ENCODE results near the gene USP1.
A peak's percentile ranks its signal among the peaks of the same experiment; 100 is the strongest.

USP1 gene

DNA sequence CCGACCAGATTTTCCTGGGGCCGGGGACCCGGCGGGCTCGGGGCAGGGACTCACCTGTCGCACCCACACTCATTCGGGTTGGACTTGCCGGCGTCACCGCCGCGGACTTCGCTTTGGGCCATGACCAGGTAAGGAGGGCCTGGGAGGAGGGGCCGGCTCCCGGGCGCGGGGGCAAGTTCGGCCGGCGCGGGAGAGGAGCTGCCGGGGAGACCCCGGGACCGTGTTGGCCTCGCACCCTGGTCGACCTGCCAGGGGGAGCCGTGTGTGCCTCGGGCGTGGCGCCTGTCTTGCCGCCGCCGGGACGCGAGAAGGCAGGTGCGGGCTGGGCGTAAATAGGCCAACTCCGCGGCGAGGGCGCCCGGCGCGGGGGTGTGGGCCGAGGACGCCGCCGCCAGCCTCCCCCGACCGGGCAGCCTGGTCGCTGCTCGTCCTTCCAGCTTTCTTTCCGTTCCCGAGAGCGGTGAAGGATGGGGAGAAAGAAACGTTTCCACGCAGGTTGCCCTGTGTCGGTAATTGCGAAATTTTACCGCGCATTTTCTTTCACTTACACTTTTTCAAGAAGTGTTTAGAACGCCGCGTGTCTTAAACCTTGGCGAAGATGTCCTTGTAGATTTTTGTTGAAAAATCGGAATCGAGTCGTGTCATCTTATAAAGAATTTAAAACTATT lies 558 bp downstream of the USP1 start:
- Mint-ChIP-seq H3K4me3 (peak overlapping the region; percentile 92), H3K9me3 (peaks cover 4% of the 10 kb centered on the region), H3K36me3 (ENCODE audit: low read depth) (peaks cover 49% of the 10 kb centered on the region), H3K4me1 (ENCODE audit: low read depth) (peaks cover 43% of the 10 kb centered on the region), H3K27ac (peak overlapping the region; percentile 97), H3K27me3 (no peaks in the 10 kb centered on the region)

DNA sequence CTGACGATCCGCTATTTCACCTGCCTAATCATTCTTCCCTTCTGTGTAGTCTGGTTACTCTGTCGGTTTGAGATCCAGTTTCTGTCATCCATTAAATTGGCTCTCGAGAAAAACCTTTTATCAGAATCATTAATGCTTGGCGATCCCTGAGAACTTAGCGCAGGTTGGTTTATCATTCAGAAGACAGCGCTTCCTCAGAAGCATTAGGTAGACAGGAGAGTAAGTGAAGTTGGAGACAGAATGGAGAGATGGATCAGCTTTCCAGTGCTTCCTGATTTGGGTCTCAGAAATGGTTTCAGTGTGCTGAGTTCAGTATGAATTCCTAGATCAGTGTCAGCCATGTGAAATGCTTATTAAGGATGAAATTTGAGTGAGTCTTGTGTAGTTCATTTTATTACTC lies 1.3 kb downstream of the USP1 start:
- Mint-ChIP-seq H3K4me1 (ENCODE audit: low read depth) (peaks cover 43% of the 10 kb centered on the region), H3K36me3 (ENCODE audit: low read depth) (peaks cover 49% of the 10 kb centered on the region), H3K27ac (peak overlapping the region; percentile 87), H3K9me3 (peaks cover 4% of the 10 kb centered on the region), H3K4me3 (peak overlapping the region; percentile 92), H3K27me3 (no peaks in the 10 kb centered on the region)

DNA sequence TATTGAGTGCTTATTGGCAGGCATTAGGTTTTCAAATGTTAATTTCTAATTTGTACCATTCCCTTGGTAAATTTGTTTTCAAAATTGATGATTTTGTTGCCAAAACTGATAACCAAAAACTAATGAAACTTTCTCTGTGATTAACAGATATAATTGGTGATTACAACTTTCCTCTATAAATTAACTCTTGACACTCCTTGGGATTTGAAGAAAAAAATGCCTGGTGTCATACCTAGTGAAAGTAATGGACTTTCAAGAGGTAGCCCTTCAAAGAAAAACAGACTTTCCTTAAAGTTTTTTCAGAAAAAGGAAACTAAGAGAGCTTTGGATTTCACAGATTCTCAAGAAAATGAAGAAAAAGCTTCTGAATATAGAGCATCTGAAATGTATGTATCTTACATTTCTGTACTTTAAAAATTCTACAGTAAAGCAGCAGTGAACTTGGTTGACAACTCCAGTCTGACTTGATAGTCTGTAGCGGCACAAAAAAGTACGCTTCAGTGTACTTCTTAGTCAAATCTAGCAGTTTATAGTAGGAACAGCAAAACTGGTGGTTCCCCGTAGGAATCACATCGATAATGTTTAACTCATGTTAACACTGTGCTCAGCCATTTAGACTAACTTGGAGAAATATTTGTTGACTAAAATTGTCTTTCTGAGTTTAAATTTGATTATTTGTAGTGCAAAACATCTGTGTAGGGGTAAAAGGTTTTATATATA lies 3.0 kb downstream of the USP1 start:
- H3K27ac Mint-ChIP-seq: no peak overlapping the region
- peaks cover 42% of the 10 kb centered on the region for H3K4me1 Mint-ChIP-seq (ENCODE audit: low read depth)
- H3K36me3 Mint-ChIP-seq (ENCODE audit: low read depth): peaks cover 58% of the 10 kb centered on the region

DNA sequence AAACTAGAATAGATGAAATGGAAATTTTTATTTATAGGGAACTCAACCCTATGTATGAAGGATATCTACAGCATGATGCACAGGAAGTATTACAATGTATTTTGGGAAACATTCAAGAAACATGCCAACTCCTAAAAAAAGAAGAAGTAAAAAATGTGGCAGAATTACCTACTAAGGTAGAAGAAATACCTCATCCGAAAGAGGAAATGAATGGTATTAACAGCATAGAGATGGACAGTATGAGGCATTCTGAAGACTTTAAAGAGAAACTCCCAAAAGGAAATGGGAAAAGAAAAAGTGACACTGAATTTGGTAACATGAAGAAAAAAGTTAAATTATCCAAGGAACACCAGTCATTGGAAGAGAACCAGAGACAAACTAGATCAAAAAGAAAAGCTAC lies 7.9 kb downstream of the USP1 start:
- H3K9me3 Mint-ChIP-seq: no peaks in the 10 kb centered on the region
- H3K27ac Mint-ChIP-seq: no peak overlapping the region
- H3K4me1 Mint-ChIP-seq (ENCODE audit: low read depth): peaks cover 43% of the 10 kb centered on the region

More for the DNA sequence above, 3.0 kb downstream of the USP1 start:
- Mint-ChIP-seq H3K27me3 (no peaks in the 10 kb centered on the region), H3K9me3 (peaks cover 4% of the 10 kb centered on the region), H3K4me3 (peak overlapping the region; percentile 92)

DNA sequence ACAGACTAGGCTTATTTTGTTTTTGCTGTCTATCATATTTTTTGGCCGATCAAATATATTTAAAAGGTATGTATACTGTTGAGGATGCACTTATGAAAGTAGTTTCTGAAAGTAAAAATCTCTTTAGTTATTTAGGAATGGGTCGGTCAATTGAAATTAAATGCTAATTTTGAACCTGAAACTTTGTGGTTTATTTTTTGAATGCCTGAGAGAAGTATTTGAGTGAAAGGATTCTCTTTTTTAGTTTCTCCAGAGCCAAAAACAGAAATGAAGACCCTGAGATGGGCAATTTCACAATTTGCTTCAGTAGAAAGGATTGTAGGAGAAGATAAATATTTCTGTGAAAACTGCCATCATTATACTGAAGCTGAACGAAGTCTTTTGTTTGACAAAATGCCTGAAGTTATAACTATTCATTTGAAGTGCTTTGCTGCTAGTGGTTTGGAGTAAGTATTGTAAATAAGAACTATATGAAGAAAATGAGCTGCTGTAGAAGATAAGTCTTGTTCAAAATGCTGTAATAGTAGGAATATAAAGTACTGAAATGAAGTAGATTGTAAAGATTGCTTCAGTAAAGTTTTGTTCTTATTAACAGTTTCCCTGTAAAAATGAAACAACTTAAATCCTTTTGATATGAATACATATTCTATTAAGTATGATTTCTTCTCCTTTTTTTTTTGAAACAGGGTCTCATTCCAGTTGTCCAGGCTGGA lies 11.5 kb downstream of the USP1 start:
- no peak overlapping the region for H3K27ac Mint-ChIP-seq
- H3K36me3 Mint-ChIP-seq (ENCODE audit: low read depth): peaks cover 84% of the 10 kb centered on the region
- no peaks in the 10 kb centered on the region for H3K27me3 Mint-ChIP-seq
- H3K4me3 Mint-ChIP-seq: no peak overlapping the region
- H3K4me1 Mint-ChIP-seq (ENCODE audit: low read depth): peaks cover 33% of the 10 kb centered on the region
- H3K9me3 Mint-ChIP-seq: no peaks in the 10 kb centered on the region

More for the DNA sequence above, 7.9 kb downstream of the USP1 start:
- H3K4me3 Mint-ChIP-seq: no peak overlapping the region
- H3K36me3 Mint-ChIP-seq (ENCODE audit: low read depth): peaks cover 76% of the 10 kb centered on the region
- no peaks in the 10 kb centered on the region for H3K27me3 Mint-ChIP-seq

DNA sequence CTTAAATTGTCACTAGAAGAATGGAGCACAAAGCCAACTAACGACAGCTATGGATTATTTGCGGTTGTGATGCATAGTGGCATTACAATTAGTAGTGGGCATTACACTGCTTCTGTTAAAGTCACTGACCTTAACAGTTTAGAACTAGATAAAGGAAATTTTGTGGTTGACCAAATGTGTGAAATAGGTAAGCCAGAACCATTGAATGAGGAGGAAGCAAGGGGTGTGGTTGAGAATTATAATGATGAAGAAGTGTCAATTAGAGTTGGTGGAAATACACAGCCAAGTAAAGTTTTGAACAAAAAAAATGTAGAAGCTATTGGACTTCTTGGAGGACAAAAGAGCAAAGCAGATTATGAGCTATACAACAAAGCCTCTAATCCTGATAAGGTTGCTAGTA lies 13.5 kb downstream of the USP1 start:
- H3K4me1 Mint-ChIP-seq (ENCODE audit: low read depth): peaks cover 29% of the 10 kb centered on the region
- H3K4me3 Mint-ChIP-seq: no peak overlapping the region
- H3K9me3 Mint-ChIP-seq: no peaks in the 10 kb centered on the region
- H3K36me3 Mint-ChIP-seq (ENCODE audit: low read depth): peaks cover 86% of the 10 kb centered on the region
- H3K27ac Mint-ChIP-seq: peak overlapping the region; percentile 6
- no peaks in the 10 kb centered on the region for H3K27me3 Mint-ChIP-seq

DNA sequence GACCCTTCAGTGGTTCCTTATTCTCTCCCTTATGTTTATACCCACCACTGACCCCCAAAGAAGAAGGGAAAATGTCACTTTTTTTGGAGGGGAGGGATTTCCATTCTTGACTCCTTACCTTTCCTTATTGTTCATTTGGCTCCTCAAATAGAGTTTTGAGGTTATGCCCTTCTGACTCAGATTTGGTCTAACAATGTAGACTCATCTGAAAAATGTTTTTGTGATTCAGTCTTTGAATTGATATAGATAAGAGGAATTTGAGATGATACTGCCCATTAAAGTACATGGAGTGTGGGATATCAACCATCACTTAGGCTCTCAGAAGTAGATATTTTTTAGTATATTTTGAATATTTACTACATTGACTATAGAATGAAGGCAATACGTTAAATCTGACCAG lies 16.1 kb downstream of the USP1 start:
- no peak overlapping the region for H3K27ac Mint-ChIP-seq

DNA sequence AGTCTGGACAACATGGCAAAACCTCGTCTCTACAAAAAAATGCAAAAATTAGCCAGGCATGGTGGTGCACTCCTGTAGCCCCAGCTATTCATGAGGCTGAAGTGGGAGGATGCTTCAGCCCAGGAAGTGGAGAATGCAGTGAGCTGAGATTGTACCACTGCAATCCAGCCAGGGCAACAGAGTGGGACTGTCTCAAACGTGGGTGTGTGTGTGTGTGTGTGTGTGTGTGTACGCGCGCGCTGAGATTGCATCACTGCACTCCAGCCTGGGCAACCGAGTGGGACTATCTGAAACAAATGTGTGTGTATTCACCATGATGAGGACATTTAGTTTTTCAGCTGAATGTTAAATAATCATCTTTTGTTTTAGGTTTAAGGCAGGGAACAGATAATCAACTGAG lies 21.1 kb downstream of the USP1 start:
- H3K27me3 Mint-ChIP-seq: no peaks in the 10 kb centered on the region
- H3K36me3 Mint-ChIP-seq (ENCODE audit: low read depth): peaks cover 18% of the 10 kb centered on the region
- no peaks in the 10 kb centered on the region for H3K4me1 Mint-ChIP-seq (ENCODE audit: low read depth)
- H3K27ac Mint-ChIP-seq: no peak overlapping the region
- H3K4me3 Mint-ChIP-seq: no peak overlapping the region
- no peaks in the 10 kb centered on the region for H3K9me3 Mint-ChIP-seq

More for the DNA sequence above, 16.1 kb downstream of the USP1 start:
- H3K4me3 Mint-ChIP-seq: no peak overlapping the region
- H3K4me1 Mint-ChIP-seq (ENCODE audit: low read depth): peaks cover 22% of the 10 kb centered on the region
- H3K9me3 Mint-ChIP-seq: no peaks in the 10 kb centered on the region
- peaks cover 64% of the 10 kb centered on the region for H3K36me3 Mint-ChIP-seq (ENCODE audit: low read depth)
- no peaks in the 10 kb centered on the region for H3K27me3 Mint-ChIP-seq

DNA sequence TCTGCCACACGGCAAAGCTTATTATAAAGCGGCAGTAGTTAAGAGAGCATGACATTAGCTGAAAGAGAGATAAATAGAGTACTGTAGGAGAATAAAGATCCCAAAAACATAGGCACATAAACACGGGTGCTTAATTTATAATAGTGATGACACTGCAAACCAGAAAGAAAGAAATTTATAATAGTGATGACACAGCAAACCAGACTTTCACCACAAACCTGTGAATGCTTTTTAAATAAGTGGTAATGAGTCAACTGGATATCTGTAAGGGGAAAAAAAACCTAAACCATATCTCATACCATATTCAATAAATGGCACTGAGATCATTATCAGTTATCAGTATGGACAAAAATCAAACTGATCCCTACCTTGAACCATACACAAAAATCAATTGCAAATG lies 25.5 kb downstream of the USP1 start:
- H3K4me3 Mint-ChIP-seq: no peak overlapping the region
- no peaks in the 10 kb centered on the region for H3K4me1 Mint-ChIP-seq (ENCODE audit: low read depth)
- H3K9me3 Mint-ChIP-seq: no peaks in the 10 kb centered on the region
- peaks cover 12% of the 10 kb centered on the region for H3K36me3 Mint-ChIP-seq (ENCODE audit: low read depth)
- no peak overlapping the region for H3K27ac Mint-ChIP-seq
- H3K27me3 Mint-ChIP-seq: no peaks in the 10 kb centered on the region

DNA sequence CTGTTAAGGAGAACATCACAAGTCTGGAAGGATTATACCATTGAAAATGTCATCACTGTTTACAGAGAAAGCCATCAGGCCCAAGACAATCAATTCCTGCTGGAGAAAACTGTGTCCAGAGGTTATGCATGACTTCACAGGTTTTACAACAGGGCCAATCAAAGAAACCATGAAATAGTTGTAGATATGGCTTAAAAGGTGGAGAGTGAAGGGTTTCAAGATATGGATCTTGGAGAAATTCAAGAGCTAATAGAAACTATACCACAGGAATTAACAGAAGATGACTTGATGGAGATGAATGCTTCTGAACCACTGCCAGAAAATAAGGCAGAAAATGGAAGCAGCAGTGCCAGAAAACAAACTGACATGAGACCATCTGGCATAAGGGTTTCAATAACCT lies 30.2 kb downstream of the USP1 start:
- no peaks in the 10 kb centered on the region for H3K4me1 Mint-ChIP-seq (ENCODE audit: low read depth)
- no peak overlapping the region for H3K27ac Mint-ChIP-seq
- peaks cover 44% of the 10 kb centered on the region for H3K36me3 Mint-ChIP-seq (ENCODE audit: low read depth)
- H3K4me3 Mint-ChIP-seq: no peak overlapping the region
- peaks cover 3% of the 10 kb centered on the region for H3K9me3 Mint-ChIP-seq
- no peaks in the 10 kb centered on the region for H3K27me3 Mint-ChIP-seq

DNA sequence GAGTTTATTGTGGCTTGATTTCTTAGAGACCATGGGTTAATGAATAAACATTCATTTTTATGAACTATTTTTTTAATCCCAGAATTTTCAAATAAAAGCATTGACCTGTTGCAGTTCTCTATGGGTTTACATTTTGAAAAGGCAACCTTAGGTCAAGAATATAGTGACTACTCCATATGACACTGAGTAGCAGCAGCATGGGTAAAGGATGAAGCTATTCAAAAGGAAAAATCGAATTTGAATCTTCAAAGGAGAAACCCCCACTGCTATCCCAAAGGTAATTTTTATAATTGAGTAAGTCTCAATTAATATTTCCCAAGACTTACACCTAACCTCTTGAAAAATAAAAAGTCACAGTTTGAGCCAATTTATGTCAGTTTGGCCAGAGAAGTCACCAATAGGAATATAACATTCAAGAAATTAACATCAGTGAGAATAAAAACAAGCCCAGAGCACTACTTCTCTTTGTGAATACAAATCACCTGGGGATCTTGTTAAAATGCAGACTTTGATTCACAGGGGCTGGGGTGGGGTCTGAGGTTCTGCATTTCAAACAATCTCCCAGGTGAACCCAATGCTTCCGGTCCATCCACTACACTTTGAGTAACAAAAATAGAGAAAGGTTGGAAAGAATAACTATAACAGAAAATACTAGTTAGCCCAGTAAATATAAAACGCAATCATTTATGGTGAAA lies 39.8 kb downstream of the USP1 start:
- Mint-ChIP-seq H3K4me1 (ENCODE audit: low read depth) (no peaks in the 10 kb centered on the region), H3K27ac (no peak overlapping the region), H3K27me3 (no peaks in the 10 kb centered on the region), H3K4me3 (no peak overlapping the region), H3K36me3 (ENCODE audit: low read depth) (peaks cover 14% of the 10 kb centered on the region), H3K9me3 (no peaks in the 10 kb centered on the region)

DNA sequence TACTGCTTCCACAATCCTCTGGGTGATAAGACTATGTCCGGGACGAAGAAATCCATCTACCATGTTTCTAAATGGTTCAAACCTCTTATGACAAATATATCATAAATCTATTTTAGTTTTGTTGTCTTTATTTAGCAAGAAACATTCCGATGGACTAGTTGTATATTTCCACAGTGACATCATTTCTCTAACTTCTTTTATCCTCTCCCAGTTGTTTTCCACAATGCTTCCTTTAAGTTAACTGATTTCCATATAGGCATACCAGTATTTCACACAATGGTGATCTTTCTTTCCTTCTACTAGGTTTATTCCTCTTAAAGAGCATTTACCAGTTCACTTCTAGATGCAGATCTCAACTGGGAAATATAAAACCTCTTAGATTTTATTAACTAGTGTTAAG lies 44.8 kb downstream of the USP1 start:
- H3K27ac Mint-ChIP-seq: no peak overlapping the region
- H3K9me3 Mint-ChIP-seq: no peaks in the 10 kb centered on the region
- H3K4me3 Mint-ChIP-seq: no peak overlapping the region
- H3K4me1 Mint-ChIP-seq (ENCODE audit: low read depth): peaks cover 4% of the 10 kb centered on the region
- H3K27me3 Mint-ChIP-seq: no peaks in the 10 kb centered on the region
- H3K36me3 Mint-ChIP-seq (ENCODE audit: low read depth): peaks cover 5% of the 10 kb centered on the region

DNA sequence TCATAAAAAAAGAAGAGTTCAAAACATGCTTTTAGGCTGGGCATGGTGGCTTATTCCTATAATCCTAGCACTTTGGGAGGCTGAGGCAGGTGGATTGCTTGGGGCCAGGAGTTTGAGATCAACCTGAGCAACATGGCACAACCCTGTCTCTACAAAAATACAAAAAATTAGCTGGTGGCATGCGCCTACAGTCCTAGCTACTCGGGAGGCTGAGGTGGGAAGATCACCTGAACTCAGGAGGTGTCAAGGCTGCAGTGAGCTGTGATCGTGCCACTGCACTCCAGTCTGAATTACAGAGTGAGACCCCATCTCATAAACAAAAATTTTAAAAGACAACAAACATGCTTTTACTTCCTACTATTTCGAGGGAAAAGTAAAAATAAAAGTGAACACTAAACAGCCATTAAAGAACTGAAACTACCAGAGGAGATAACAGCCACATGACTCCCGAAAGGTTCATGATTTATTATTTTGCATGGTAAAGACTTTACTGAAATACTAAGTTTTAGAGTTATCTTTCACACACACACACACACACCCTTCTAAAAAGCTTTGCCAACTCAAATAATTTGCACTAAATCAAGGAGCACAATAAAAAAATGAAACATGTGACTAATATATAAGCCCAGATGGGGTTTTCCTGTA lies 48.1 kb downstream of the USP1 start:
- H3K27ac Mint-ChIP-seq: no peak overlapping the region
- H3K4me1 Mint-ChIP-seq (ENCODE audit: low read depth): peaks cover 4% of the 10 kb centered on the region
- H3K4me3 Mint-ChIP-seq: no peak overlapping the region
- H3K27me3 Mint-ChIP-seq: no peaks in the 10 kb centered on the region
- H3K36me3 Mint-ChIP-seq (ENCODE audit: low read depth): peaks cover 9% of the 10 kb centered on the region
- H3K9me3 Mint-ChIP-seq: no peaks in the 10 kb centered on the region

DNA sequence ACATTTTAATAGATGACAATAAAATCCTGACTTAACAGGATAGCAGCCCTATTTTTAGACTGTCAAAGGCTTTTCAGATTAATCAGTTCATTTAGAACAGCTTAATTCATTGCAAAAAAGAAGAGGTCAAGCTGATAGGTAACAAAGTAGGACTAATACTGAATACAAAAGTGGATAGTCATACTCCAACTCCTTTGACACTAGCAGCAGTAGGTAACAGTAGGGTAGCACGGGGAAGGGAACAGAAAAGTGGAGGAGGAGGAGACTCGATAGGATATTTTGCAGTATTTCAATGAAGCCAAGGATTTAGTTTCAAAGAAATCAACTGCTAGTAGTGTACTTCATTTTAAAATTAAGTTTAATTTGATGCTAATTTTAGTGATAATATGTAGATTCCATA lies 51.1 kb downstream of the USP1 start:
- H3K36me3 Mint-ChIP-seq (ENCODE audit: low read depth): peaks cover 9% of the 10 kb centered on the region
- no peak overlapping the region for H3K4me3 Mint-ChIP-seq
- no peaks in the 10 kb centered on the region for H3K27me3 Mint-ChIP-seq
- H3K4me1 Mint-ChIP-seq (ENCODE audit: low read depth): peaks cover 4% of the 10 kb centered on the region
- H3K27ac Mint-ChIP-seq: no peak overlapping the region
- no peaks in the 10 kb centered on the region for H3K9me3 Mint-ChIP-seq

All from stimulated activated naive CD8-positive, alpha-beta T cell treated with anti-CD3 and anti-CD28 coated beads, Interleukin-15, Interleukin-2, amounts not matched to agents 100 ng/mL and 50 ng/mL, for 24 hours (primary cell).